Thoracic aorta endothelial cell (primary cell): Measurements from ENCODE around the gene CENPW. TPM values are rescaled to one million over a fixed set of nuclear protein-coding genes. Genes with fewer than 3 reads are reported as not detected.

Source experiments
- total RNA-seq: library from RNA; depleted of rRNA; stranded (reverse); fragments of >200 nt; gene quantifications from 2 replicates; pipeline ENCODE4 v1.2.3, GENCODE V29; 2012

Gene CENPW
- total RNA-seq: 30.1 and 33.7 TPM in 2 replicates

GRCh38 chr6:126339796-126340609 lies at the start of gene CENPW:
Gene CENPW, plus strand, starts transcription at chr6:126340115. Its CDS starts 159 bp downstream, at chr6:126340274.

